ENCODE data around the gene DCC. TPM values are rescaled to one million over a fixed set of nuclear protein-coding genes. Genes with fewer than 3 reads are reported as not detected.

Gene DCC
- total RNA-seq, 1 donor from 2014 or later, result 1.0 TPM

DNA sequence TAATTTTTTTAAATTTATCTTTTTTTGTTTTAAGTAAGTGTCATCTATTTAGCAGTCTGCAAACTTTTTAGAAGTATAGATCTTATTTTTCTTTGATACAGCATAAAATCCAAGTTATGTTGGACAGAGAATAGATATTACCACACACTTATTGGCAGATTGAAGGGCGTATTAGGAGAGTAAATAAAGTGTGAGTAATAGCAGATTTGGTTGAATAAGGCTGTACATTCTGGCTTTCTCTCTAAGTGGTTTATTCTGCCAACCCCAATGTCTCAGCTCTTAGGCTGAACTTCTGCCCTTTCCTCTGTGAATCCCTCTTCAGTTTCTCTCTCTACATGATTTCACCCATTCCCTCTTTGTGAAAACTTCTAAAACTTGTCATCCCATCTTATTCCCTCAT lies 651.2 kb downstream of the DCC start:
- Mint-ChIP-seq H3K36me3 (no peaks in the 10 kb centered on the region), H3K27me3 (ENCODE audit: low read depth) (no peaks in the 10 kb centered on the region), H3K9me3 (no peaks in the 10 kb centered on the region), H3K4me1 (no peaks in the 10 kb centered on the region), H3K4me3 (no peak overlapping the region), H3K27ac (no peak overlapping the region)
- no peak for DNase-seq (ENCODE audit: low spot score in 2 of 2, unreplicated experiment in 2 of 2)
- TF ChIP-seq, protein P1, sequence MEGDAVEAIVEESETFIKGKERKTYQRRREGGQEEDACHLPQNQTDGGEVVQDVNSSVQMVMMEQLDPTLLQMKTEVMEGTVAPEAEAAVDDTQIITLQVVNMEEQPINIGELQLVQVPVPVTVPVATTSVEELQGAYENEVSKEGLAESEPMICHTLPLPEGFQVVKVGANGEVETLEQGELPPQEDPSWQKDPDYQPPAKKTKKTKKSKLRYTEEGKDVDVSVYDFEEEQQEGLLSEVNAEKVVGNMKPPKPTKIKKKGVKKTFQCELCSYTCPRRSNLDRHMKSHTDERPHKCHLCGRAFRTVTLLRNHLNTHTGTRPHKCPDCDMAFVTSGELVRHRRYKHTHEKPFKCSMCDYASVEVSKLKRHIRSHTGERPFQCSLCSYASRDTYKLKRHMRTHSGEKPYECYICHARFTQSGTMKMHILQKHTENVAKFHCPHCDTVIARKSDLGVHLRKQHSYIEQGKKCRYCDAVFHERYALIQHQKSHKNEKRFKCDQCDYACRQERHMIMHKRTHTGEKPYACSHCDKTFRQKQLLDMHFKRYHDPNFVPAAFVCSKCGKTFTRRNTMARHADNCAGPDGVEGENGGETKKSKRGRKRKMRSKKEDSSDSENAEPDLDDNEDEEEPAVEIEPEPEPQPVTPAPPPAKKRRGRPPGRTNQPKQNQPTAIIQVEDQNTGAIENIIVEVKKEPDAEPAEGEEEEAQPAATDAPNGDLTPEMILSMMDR (IDR thresholded peaks at IDR 0.05; ENCODE audit: unreplicated experiment), result no peak

- H3K9me3 Mint-ChIP-seq, result no peaks in the 10 kb centered on the region
- no peaks in the 10 kb centered on the region for H3K27me3 Mint-ChIP-seq (ENCODE audit: low read depth)
- DNase-seq (ENCODE audit: low spot score in 2 of 2, unreplicated experiment in 2 of 2), result no peak
- H3K4me3 Mint-ChIP-seq, result no peak overlapping the region
- TF ChIP-seq, protein P1 (IDR thresholded peaks at IDR 0.05; ENCODE audit: unreplicated experiment), result no peak
- no peak overlapping the region for H3K27ac Mint-ChIP-seq
- H3K36me3 Mint-ChIP-seq, result no peaks in the 10 kb centered on the region
- H3K4me1 Mint-ChIP-seq, result no peaks in the 10 kb centered on the region
Measured at GRCh38 chr18:52992041-52992440, 652.0 kb downstream of the DCC start.

DNA sequence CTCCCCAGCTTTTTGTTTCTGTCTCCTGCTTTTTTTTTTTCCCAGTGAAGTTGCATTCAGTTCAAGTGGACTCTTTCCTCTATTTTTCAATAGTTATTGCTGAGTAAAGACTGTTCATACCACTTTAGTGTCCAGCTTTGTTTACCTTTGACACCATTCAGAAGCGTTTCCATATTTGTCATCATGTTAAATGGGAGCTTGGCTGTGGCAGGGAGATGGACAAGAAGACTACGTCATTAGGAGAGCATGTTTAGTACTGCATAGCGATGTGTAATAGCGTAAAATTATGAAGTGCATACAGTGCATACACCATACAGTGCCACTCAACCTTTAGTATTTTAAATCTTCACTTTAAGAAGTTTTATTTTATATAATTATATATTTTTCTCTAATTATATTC lies 655.9 kb downstream of the DCC start:
- no peak for DNase-seq (ENCODE audit: low spot score in 2 of 2, unreplicated experiment in 2 of 2)
- H3K4me1 Mint-ChIP-seq, result no peaks in the 10 kb centered on the region
- no peaks in the 10 kb centered on the region for H3K36me3 Mint-ChIP-seq
- TF ChIP-seq, protein P1 (IDR thresholded peaks at IDR 0.05; ENCODE audit: unreplicated experiment), result no peak
- no peaks in the 10 kb centered on the region for H3K27me3 Mint-ChIP-seq (ENCODE audit: low read depth)
- no peak overlapping the region for H3K4me3 Mint-ChIP-seq
- no peak overlapping the region for H3K27ac Mint-ChIP-seq
- no peaks in the 10 kb centered on the region for H3K9me3 Mint-ChIP-seq

GRCh38 chr18:52999633-53000032 lies 659.6 kb downstream of the DCC start:
- DNase-seq (ENCODE audit: low spot score in 2 of 2, unreplicated experiment in 2 of 2), result no peak
- Mint-ChIP-seq H3K27me3 (ENCODE audit: low read depth) (no peaks in the 10 kb centered on the region), H3K4me3 (no peak overlapping the region), H3K27ac (no peak overlapping the region), H3K9me3 (no peaks in the 10 kb centered on the region), H3K36me3 (no peaks in the 10 kb centered on the region), H3K4me1 (no peaks in the 10 kb centered on the region)
- TF ChIP-seq, protein P1 (IDR thresholded peaks at IDR 0.05; ENCODE audit: unreplicated experiment), result no peak

DNA sequence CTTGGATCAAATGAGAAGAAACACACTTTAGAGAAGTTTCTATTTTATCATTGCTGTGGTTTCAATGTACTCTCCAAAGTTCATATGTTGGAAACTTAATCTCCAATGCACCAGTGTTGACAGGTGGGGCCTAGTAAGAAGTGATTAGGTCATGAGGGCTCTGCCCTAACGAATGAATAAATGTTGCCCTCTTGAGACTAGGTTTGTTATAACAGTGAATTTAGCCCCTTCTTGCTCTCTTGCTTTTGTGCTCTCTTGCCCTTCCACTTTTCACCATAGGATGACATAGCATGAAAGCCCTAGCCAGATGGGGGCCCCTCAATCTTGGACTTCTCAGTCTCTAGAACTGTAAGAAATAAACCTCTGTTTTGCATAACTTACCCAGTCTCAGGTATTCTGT lies 664.8 kb downstream of the DCC start:
- Mint-ChIP-seq H3K4me3 (no peak overlapping the region), H3K36me3 (no peaks in the 10 kb centered on the region), H3K27ac (no peak overlapping the region), H3K9me3 (no peaks in the 10 kb centered on the region), H3K4me1 (no peaks in the 10 kb centered on the region), H3K27me3 (ENCODE audit: low read depth) (no peaks in the 10 kb centered on the region)
- TF ChIP-seq, protein P1 (IDR thresholded peaks at IDR 0.05; ENCODE audit: unreplicated experiment), result no peak
- DNase-seq (ENCODE audit: low spot score in 2 of 2, unreplicated experiment in 2 of 2), result no peak

DNA sequence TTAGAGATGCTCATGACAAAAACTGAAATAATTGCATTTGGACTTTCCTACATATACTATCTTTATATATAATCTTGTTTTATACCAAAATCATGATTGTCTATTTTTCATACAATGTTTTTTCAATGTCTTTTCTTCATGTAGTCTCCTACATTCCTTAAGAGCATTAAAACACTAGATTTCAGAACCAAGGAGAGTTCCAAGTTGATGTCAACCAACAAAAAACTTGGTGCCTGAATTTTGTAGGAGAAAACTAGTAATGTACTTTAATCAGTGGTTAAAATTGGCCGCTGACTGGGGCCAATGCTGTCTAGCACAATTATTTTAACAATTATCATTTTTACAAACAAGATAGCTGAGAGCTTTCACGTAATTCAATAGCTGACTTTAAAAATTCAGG lies 678.8 kb downstream of the DCC start:
- Mint-ChIP-seq H3K27me3 (ENCODE audit: low read depth) (peaks cover 1% of the 10 kb centered on the region), H3K4me3 (no peak overlapping the region), H3K4me1 (no peaks in the 10 kb centered on the region), H3K9me3 (no peaks in the 10 kb centered on the region), H3K27ac (no peak overlapping the region), H3K36me3 (no peaks in the 10 kb centered on the region)
- DNase-seq (ENCODE audit: low spot score in 2 of 2, unreplicated experiment in 2 of 2), result no peak
- TF ChIP-seq, protein P1 (IDR thresholded peaks at IDR 0.05; ENCODE audit: unreplicated experiment), result no peak
